ENCODE data around the gene DLX4.

DNA sequence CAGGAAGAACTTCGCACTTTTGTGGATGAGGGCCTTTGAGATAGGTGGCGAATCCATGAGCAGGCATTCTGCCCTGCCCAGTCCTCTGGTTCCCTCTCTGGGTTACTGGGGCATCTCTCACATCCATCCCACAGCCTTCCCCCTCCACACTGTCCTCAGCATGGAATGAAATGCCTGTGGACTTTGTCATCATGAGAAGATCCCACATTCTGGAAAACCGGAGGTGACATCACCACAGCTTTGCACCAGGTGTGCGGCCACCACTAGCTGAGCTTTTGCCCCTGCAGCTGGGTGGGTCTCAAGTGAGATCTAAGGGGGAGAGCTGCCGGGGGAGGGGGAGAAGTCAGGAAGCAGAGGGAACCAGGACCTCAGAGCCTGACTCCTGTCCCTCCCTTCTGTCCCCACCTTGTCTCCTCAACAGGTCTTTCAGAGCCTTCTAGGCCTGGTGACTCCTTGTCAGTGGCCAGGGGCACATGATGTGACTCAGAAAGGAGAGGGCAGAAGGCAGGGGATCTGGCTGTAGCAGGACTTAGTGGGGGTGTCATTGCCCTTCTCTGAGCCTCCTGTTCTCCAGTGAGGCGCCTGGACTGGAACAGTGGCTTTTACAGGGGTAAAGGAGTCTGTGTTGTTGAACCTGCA is 40.0 kb upstream of the DLX4 start:
- TF ChIP-seq CTCF (IDR thresholded peaks at IDR 0.05): no peak
- TF ChIP-seq POLR2A (IDR thresholded peaks at IDR 0.05): no peak
- no peak for TF ChIP-seq EP300 (IDR thresholded peaks at IDR 0.05; ENCODE audit: low read depth)
- no peak for TF ChIP-seq POLR2AphosphoS5 (IDR thresholded peaks at IDR 0.05)

All from transverse colon (tissue), 4 donors.